ENCODE data around the gene TMEM19.

The TMEM19 gene

GRCh38 chr12:71685914-71686657 lies at the start of gene TMEM19:
TMEM19 (plus strand) TSS chr12:71686082; CDS start chr12:71686681, 599 bp downstream.
- peak; percentile 55 to 71 for DNase-seq (ENCODE audit: low read depth in 2 of 2, low spot score in 1 of 2)

DNA sequence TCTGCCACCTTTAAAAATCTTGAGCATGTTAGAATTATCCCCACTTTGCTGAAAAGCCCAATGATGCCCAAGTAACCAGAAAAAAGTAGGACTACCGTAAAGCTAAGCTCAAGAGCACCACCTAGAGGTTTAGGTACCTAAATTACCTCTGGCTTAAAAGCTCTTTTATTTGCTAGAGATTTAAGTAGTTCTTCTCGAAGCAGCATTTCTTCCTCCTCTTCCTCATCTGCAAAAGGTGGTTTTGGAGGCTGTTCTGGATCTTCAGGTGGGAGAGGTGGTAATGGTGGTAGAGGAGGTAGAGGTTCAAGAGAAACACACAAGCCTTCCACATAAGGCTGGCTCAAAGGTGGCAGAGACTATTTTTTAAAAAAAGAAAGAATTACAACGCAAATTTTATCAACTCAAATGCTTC lies 49.2 kb upstream of the TMEM19 start:
- DNase-seq (ENCODE audit: low read depth in 2 of 2, low spot score in 1 of 2), result no peak

DNA sequence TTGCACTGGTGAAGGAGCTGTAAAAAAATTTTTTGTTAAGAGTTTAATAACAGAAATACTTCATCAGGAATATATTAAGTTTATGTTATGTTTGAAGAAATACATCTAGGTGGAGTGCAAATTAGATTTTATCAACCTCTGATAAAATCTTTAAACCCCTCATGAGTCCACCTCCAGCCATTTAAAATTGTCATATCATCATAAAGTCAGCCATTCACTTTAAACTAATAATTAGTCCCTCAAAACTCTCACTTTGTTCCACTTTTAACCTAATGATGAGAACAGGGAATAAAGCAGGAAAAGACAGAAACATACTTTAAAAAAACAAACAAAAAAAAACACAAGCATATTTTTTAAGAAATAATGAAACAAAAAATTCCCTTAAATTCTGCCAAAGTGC lies 47.4 kb upstream of the TMEM19 start:
- DNase-seq (ENCODE audit: low read depth in 2 of 2, low spot score in 1 of 2), result no peak

DNA sequence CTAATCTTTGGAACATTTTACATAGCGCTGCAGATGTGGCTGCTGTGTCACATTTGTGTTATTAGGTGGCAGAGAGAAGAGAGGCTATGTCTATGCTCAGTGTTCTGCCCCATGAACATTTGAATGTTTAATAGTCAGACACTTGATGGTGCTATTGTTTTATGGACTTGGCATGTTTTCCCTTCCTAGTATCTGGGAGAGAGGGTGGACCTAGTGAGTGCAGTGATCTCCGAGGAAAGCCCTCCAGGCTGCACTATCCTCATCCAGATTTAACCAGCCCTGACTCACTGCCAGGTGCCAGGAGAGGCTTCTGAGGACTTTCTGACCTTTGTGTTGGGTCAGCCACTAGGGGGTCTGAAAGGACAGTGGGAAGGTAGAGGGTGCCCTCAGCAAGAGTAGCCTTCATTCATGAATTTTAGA lies 46.5 kb upstream of the TMEM19 start:
- DNase-seq (ENCODE audit: low read depth in 2 of 2, low spot score in 1 of 2), result no peak

- DNase-seq (ENCODE audit: low read depth in 2 of 2, low spot score in 1 of 2), result no peak
Observed at GRCh38 chr12:71640316-71640715, 45.6 kb upstream of the TMEM19 start.

DNA sequence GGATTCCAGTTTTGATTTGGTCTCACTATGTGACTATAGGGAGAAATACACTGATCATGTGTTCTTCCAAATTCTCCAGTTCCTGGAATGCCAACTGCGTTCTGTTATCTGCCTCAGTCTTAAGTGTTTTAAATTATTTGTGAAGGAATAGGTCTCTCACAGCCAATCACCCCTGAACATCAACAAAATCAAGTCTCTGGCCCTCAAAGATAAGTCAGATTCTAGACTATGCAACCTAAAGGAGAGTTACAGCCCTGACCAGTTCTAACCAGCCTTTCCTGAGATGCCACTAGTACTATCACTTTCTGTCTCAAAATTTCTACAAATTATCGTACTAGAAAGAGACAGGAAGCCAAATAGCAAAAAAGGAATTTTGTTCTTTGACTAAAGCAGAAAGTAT lies 44.5 kb upstream of the TMEM19 start:
- DNase-seq (ENCODE audit: low read depth in 2 of 2, low spot score in 1 of 2), result no peak

DNA sequence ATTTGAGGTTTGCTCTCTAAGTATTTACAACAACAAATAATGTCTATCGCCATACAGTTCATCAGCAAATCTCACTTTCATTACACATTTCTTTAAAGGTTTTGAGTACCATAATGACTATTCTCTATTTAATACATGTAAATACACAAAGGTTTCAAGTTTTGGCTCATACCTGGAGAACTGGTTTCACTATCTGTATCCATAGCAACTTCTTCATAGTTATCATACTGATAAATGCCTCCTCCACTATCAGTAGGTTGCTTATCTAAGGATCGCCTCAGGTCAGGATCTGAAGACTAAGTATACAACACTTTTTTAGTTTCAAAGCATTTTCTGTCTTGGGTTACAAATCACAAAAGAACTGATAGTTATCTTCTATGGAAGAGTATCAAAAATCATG lies 43.6 kb upstream of the TMEM19 start:
- DNase-seq (ENCODE audit: low read depth in 2 of 2, low spot score in 1 of 2), result no peak

DNA sequence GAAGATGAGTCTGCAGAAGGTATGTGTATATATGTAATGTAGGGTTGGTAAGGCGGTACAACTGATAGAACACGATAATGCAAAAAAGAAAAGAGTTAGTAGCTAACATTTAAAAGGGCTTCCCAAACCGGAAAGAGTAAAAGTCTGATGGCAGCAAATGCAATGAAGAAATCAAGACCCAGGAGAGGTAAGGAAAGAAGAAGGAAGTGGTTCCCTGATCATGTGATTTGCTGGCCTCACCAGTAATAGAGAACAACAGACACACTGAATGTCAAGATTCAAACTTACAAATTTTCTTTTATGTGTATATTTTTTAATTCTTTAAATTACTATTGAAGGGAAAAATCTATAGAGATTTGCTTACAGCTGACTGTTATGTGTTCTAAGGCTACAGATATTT lies 40.6 kb upstream of the TMEM19 start:
- no peak for DNase-seq (ENCODE audit: low read depth in 2 of 2, low spot score in 1 of 2)

- DNase-seq (ENCODE audit: low read depth in 2 of 2, low spot score in 1 of 2), result no peak
Observed at GRCh38 chr12:71646512-71646911, 39.4 kb upstream of the TMEM19 start.

DNA sequence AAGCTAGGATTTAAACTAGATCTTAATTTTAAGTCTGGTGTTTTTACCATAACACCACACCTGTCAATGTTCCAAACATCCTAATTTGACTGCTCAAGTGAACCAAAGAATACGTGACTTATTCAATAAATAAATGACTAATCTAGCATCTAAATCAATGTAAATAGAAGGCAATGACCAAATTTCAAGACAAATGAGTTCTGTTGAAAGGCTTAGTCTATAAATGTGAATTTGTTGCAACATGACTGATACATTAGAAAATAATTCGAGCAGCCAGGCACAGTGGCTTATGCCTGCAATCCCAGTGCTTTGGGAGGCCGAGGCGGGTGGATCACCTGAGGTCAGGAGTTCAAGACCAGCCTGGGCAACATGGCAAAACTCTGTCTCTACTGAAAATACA lies 37.3 kb upstream of the TMEM19 start:
- no peak for DNase-seq (ENCODE audit: low read depth in 2 of 2, low spot score in 1 of 2)

DNA sequence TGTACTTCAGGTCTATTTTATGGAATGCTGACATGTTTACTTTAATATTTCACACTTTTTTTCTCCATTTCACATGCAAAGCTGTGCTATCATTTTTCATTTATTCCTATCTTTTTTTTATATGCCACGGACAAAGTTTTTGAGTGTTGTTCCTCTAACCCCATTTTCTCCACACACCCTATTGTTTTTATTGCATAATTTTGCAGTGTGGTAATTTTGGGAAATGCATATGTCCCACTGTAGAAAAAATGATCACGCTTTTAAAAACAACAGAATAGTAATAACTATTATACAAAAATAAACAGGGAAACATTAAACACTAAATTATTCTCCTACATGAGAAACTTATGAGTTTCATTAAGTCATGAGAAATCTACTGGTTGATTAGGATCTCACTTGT lies 36.5 kb upstream of the TMEM19 start:
- DNase-seq (ENCODE audit: low read depth in 2 of 2, low spot score in 1 of 2), result no peak

DNA sequence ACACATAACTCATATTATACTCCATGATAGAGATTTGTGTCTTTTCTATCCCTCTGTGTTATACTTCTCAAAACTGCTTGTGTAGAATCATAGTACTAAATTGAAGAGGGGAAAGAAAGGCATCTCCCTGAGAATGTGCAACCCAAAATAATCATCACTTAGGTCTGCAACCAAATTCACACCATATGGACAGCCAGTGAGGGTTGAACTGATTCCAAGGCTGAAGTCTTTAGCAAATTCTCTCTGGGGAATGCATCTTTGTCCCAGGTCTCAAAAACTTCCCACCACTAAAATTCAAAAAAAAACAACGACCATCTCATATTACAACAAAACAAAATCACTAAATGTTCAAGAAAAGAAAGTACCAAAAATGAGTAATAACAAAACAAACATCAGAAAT lies 33.2 kb upstream of the TMEM19 start:
- DNase-seq (ENCODE audit: low read depth in 2 of 2, low spot score in 1 of 2), result no peak

DNA sequence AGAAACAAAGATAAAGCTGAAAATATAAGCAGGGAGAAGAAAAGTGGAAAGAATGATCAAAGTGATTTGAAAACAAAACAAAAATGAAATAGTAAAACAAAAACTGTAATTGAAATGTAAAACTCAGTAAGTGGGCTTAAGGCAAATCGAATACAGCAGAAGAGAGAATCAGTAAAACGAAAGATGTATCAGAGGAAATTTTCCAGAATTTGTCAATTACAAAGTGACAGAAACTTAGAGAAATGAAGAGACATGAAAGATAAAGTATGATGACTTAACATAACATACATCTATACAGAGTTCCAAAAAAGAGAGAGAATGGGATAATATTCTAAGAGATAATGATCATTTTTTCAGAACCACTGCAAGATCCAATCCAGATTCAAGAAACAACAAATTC lies 32.7 kb upstream of the TMEM19 start:
- no peak for DNase-seq (ENCODE audit: low read depth in 2 of 2, low spot score in 1 of 2)

DNA sequence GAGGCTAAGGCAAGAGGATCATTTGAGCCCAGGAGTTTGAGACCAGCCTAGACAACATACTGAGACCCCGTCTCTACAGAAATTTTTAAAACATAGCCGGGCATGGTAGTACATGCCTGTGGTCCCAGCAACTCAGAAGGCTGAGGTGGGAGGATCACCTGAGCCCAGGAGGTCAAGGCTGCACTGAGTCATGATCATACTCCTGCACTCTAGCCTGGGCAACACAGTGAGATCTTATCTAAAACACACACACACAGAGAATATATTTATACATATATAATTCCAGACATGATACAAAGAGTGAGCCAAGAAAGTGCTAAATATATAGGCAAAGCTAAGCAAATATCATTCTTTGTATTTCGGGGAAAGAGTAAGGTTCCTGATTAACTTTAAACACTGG lies 31.7 kb upstream of the TMEM19 start:
- DNase-seq (ENCODE audit: low read depth in 2 of 2, low spot score in 1 of 2), result no peak

GRCh38 chr12:71655495-71655894 lies 30.4 kb upstream of the TMEM19 start:
- DNase-seq (ENCODE audit: low read depth in 2 of 2, low spot score in 1 of 2), result no peak

DNA sequence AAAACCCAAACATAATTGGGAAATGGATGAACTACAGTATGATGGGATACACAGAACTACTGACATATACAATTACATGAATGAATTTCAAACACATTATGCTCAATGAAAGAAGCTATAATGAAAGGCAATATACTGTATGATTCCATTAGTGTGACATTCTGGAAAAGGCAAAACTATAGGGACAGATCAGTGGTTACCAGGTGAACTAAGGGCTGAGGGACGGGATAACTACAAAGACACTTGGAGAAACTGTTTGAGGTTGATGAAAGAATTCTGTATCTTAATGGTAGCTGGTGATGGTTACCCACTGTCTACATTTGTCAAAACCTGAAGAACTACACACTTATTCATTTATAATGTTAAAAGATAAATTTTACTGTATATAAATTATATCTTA lies 30.0 kb upstream of the TMEM19 start:
- no peak for DNase-seq (ENCODE audit: low read depth in 2 of 2, low spot score in 1 of 2)

- DNase-seq (ENCODE audit: low read depth in 2 of 2, low spot score in 1 of 2), result no peak
Observed at GRCh38 chr12:71656740-71657139, 29.1 kb upstream of the TMEM19 start.

- DNase-seq (ENCODE audit: low read depth in 2 of 2, low spot score in 1 of 2), result no peak
Observed at GRCh38 chr12:71661977-71662530, 23.8 kb upstream of the TMEM19 start.

- DNase-seq (ENCODE audit: low read depth in 2 of 2, low spot score in 1 of 2), result peak; percentile 44 to 45
Observed at GRCh38 chr12:71662849-71663560, 22.9 kb upstream of the TMEM19 start.

DNA sequence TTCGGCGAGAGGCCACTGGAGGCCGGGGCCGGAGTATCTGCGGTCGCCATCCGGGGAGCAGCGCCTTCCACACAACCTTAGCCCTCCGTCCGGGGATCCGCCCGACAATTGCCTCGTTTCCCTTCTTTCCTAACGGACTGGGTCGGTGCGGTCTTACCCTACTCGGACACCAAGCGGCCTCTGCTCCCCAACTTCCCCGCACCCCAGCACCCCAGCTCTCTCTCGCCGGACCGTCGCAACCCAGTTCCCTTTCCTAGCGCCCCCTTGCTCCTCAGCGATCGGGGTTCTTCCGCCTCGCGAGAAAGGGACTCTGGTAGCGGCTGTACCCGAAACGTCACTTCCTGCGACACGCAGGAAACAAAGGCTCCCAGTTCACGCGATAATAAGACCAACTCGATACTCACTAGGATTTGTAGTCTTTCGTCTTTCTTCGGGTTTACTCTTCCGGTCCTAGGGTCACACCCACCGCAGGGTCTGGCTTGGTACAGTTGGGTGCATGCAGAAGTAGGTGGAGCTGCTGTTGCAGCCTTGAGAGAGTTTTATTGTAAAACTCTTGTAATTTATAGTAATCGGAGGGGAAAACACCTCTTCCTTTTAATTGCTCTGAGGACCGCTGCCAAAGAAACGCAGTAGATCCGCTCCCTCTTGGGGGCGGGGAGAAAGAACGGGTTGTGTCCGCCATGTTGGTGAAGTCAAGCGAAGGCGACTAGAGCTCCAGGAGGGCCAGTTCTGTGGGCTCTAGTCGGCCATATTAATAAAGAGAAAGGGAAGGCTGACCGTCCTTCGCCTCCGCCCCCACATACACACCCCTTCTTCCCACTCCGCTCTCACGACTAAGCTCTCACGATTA lies 22.1 kb upstream of the TMEM19 start, which contains the start of the genes THAP2 and ZFC3H1:
TSS of gene THAP2 (plus strand) at position 741 of the 850 bp plus-strand sequence. CDS start 209 bp downstream, outside the sequence.
TSS of gene ZFC3H1 (minus strand) at position 288 of the 850 bp plus-strand sequence. CDS start at position 50, 238 bp downstream.
- peak; percentile 72 to 79 for DNase-seq (ENCODE audit: low read depth in 2 of 2, low spot score in 1 of 2)

- DNase-seq (ENCODE audit: low read depth in 2 of 2, low spot score in 1 of 2), result no peak
Observed at GRCh38 chr12:71664411-71665089, 21.3 kb upstream of the TMEM19 start.

Measured in stimulated activated CD8-positive, alpha-beta memory T cell treated with anti-CD3 and anti-CD28 coated beads, Interleukin-4, amount 100 ng/mL, for 1 hour (primary cell).